Measurements from ENCODE around the gene LRMDA.

DNA sequence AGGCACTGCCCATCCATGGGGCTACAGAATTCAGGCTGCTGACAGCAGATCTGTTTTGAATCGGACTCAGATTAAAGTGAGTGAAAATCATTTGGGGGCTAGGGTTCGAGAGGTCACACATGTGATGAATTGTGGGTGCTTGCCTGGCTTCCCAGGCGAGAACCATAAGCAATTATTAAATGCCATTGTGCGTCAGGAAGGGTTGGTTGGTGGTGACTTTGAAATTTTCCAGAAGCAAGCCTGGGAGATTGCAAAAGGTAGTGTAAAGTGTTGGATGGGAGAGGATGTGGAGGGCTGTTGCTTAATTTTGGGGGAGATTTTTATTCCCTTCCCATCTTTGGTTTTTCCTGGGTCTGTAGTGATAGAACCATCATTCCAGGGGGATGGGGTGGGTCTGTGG lies 34.6 kb downstream of the LRMDA start:
- TF ChIP-seq, protein P1, sequence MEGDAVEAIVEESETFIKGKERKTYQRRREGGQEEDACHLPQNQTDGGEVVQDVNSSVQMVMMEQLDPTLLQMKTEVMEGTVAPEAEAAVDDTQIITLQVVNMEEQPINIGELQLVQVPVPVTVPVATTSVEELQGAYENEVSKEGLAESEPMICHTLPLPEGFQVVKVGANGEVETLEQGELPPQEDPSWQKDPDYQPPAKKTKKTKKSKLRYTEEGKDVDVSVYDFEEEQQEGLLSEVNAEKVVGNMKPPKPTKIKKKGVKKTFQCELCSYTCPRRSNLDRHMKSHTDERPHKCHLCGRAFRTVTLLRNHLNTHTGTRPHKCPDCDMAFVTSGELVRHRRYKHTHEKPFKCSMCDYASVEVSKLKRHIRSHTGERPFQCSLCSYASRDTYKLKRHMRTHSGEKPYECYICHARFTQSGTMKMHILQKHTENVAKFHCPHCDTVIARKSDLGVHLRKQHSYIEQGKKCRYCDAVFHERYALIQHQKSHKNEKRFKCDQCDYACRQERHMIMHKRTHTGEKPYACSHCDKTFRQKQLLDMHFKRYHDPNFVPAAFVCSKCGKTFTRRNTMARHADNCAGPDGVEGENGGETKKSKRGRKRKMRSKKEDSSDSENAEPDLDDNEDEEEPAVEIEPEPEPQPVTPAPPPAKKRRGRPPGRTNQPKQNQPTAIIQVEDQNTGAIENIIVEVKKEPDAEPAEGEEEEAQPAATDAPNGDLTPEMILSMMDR (IDR thresholded peaks at IDR 0.05), result no peak
- TF ChIP-seq POLR2A (IDR thresholded peaks at IDR 0.05), result no peak
